HuH-7 (cell line): ENCODE results near the gene RFX1.
A peak's percentile ranks its signal among the peaks of the same experiment; 100 is the strongest.

ENCODE experiments used
- DNase-seq: peaks from one replicate; pipeline ENCODE4 v3.0.0; 2011; ENCODE audit warnings: low spot score

Gene RFX1

GRCh38 chr19:13960863-13961784 is 45.0 kb downstream of the RFX1 start:
- DNase-seq = no peak

GRCh38 chr19:13959962-13960862 is 45.9 kb downstream of the RFX1 start:
- peak; percentile 71 for DNase-seq

GRCh38 chr19:13959141-13959961 is 46.8 kb downstream of the RFX1 start:
- DNase-seq = no peak

GRCh38 chr19:13958043-13958442 is 48.1 kb downstream of the RFX1 start:
- no peak for DNase-seq

GRCh38 chr19:13957051-13957450 is 49.1 kb downstream of the RFX1 start:
- no peak for DNase-seq

GRCh38 chr19:13956365-13956744 is 49.8 kb downstream of the RFX1 start:
- no peak for DNase-seq

- no peak for DNase-seq
Measured at GRCh38 chr19:13955662-13956364, 50.3 kb downstream of the RFX1 start.

- no peak for DNase-seq
Measured at GRCh38 chr19:13954185-13954584, 51.9 kb downstream of the RFX1 start.

- no peak for DNase-seq
Measured at GRCh38 chr19:13952931-13953531, 53.1 kb downstream of the RFX1 start.

- peak; percentile 100 for DNase-seq
Measured at GRCh38 chr19:13952154-13952930, 53.8 kb downstream of the RFX1 start, which contains the start of gene DCAF15. Gene DCAF15 (plus strand): TSS chr19:13952509. CDS start chr19:13952513, 4 bp downstream.

GRCh38 chr19:13951799-13952153 is 54.3 kb downstream of the RFX1 start:
- DNase-seq = no peak

- no peak for DNase-seq
Measured at GRCh38 chr19:13951043-13951442, 55.1 kb downstream of the RFX1 start.

GRCh38 chr19:13946414-13946813 is 59.7 kb downstream of the RFX1 start:
- no peak for DNase-seq

- DNase-seq = no peak
Measured at GRCh38 chr19:13942023-13942684, 64.0 kb downstream of the RFX1 start.

GRCh38 chr19:13938301-13939064 is 67.6 kb downstream of the RFX1 start, which contains the start of gene PODNL1:
Gene PODNL1 (minus strand): TSS chr19:13938417. CDS start chr19:13938181, 236 bp downstream.
- no peak for DNase-seq

GRCh38 chr19:13937479-13938300 is 68.4 kb downstream of the RFX1 start:
- no peak for DNase-seq

- no peak for DNase-seq
Measured at GRCh38 chr19:13935765-13936510, 70.2 kb downstream of the RFX1 start.
